IMR-90 (cell line): ENCODE measurements around the gene CMC2.

ENCODE experiments used
- MXI1 ChIP-seq: IDR thresholded peaks from 2 replicates; pipeline ENCODE4 v1.6.1; 2012; ENCODE audit warnings: low read depth, mild to moderate bottlenecking, low read length, moderate library complexity, borderline replicate concordance
- TF ChIP-seq, protein P1 (sequence below): conservative IDR thresholded peaks from 2 replicates; pipeline ENCODE4 v1.5.1; 2012; ENCODE audit warnings: mild to moderate bottlenecking, low read depth, low read length, improper control_type of control experiment

- TF ChIP-seq, protein P1, sequence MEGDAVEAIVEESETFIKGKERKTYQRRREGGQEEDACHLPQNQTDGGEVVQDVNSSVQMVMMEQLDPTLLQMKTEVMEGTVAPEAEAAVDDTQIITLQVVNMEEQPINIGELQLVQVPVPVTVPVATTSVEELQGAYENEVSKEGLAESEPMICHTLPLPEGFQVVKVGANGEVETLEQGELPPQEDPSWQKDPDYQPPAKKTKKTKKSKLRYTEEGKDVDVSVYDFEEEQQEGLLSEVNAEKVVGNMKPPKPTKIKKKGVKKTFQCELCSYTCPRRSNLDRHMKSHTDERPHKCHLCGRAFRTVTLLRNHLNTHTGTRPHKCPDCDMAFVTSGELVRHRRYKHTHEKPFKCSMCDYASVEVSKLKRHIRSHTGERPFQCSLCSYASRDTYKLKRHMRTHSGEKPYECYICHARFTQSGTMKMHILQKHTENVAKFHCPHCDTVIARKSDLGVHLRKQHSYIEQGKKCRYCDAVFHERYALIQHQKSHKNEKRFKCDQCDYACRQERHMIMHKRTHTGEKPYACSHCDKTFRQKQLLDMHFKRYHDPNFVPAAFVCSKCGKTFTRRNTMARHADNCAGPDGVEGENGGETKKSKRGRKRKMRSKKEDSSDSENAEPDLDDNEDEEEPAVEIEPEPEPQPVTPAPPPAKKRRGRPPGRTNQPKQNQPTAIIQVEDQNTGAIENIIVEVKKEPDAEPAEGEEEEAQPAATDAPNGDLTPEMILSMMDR = no peak
- TF ChIP-seq MXI1 = no peak
Measured at GRCh38 chr16:80981103-80981502, 25.6 kb downstream of the CMC2 start.
